ENCODE measurements around the gene NTNG2. TPM values are rescaled to one million over a fixed set of nuclear protein-coding genes. Genes with fewer than 3 reads are reported as not detected.

The NTNG2 gene
- total and polyA plus RNA-seq, 9 of the 15 experiments (the other 6 are each of a cell fraction or from before 2014, with no cell fraction given): 0.01 to 0.11 (median 0.09) TPM; not detected in 6

DNA sequence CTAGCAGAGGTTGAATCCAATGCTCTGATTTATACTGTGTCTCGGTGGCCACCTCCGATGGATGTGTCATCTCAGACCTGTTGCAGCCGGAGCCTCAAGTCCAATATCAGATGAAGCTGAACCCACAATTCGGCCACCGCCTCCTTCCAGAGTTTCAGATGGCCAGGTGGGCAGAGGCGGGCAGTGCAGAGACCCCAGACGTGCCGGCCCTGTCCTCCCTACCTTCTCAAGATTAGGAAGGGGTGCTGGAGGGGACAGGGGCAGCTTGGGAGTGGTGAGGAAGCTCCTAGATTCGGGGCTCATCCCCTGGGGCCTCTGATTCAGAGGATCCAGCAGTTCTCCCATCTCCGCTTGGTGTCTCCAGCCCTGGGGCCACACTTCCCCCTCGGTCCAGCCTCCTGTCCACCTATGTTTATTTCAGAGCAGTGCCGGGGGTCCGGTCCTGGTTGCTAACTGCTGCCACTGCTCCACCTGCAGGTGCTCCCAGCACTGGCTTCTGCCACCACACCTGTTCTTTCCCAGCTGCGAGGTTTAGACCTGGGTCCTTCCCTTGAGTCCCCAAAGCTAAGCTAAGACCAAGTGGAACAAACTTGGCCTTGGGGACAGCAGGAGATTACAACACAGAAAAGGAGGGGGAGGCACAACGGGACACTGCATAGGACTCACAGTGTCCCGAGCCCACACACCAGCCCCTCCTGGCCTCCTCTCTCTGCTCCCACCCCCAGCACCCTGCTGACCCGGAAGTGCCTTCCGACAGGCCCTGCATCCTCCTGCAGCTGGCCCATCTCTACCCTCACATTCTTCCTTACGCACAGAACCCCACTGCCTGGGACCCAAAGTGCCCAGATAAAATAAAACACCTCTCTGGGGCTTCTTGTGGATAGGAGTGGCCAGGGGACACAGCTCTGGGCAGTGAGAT, 81.6 kb downstream of the NTNG2 start:
- intact Hi-C loops (cut with micrococcal nuclease): no loop called here
- peaks cover 25 to 71% of the 10 kb centered on the region in 2 experiments for H3K27me3 ChIP-seq (ENCODE audit: control insufficient read depth in 2 of 2, insufficient read depth in 2 of 2, low read length in 2 of 2)
- BruUV-seq (replicated peaks): no TSS peak

More for the DNA sequence above, 81.6 kb downstream of the NTNG2 start:
- no peaks in the 10 kb centered on the region for H3K36me3 ChIP-seq (ENCODE audit: control insufficient read depth, insufficient read depth, low read length)
- no peak overlapping the region for H3K27ac ChIP-seq (ENCODE audit: extremely low read depth, low read depth, low read length)
- H3K4me3 ChIP-seq: no peak overlapping the region
- CTCF ChIA-PET (ENCODE audit: low intra/inter-chr PET ratio): no interaction called here
- POLR2A ChIA-PET: no interaction called here
- H2AFZ ChIP-seq (ENCODE audit: low read depth, low read length): no peak overlapping the region
- H3K79me2 ChIP-seq (ENCODE audit: control insufficient read depth, insufficient read depth, low read length): no peaks in the 10 kb centered on the region
- TF ChIP-seq ZNF444 (CRISPR knock-in tag; IDR thresholded peaks at IDR 0.05): no peak
- no peak for TF ChIP-seq ZNF764 (CRISPR knock-in tag; IDR thresholded peaks at IDR 0.05; ENCODE audit: low read depth)
- TF ChIP-seq KAT7 (CRISPR knock-in tag; IDR thresholded peaks at IDR 0.05; ENCODE audit: borderline replicate concordance): no peak
- TF ChIP-seq, protein P1, sequence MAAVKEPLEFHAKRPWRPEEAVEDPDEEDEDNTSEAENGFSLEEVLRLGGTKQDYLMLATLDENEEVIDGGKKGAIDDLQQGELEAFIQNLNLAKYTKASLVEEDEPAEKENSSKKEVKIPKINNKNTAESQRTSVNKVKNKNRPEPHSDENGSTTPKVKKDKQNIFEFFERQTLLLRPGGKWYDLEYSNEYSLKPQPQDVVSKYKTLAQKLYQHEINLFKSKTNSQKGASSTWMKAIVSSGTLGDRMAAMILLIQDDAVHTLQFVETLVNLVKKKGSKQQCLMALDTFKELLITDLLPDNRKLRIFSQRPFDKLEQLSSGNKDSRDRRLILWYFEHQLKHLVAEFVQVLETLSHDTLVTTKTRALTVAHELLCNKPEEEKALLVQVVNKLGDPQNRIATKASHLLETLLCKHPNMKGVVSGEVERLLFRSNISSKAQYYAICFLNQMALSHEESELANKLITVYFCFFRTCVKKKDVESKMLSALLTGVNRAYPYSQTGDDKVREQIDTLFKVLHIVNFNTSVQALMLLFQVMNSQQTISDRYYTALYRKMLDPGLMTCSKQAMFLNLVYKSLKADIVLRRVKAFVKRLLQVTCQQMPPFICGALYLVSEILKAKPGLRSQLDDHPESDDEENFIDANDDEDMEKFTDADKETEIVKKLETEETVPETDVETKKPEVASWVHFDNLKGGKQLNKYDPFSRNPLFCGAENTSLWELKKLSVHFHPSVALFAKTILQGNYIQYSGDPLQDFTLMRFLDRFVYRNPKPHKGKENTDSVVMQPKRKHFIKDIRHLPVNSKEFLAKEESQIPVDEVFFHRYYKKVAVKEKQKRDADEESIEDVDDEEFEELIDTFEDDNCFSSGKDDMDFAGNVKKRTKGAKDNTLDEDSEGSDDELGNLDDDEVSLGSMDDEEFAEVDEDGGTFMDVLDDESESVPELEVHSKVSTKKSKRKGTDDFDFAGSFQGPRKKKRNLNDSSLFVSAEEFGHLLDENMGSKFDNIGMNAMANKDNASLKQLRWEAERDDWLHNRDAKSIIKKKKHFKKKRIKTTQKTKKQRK (IDR thresholded peaks at IDR 0.05; ENCODE audit: borderline replicate concordance, low read depth, low read length): no peak
- no peak for TF ChIP-seq ZNF583 (CRISPR knock-in tag; IDR thresholded peaks at IDR 0.05)
- TF ChIP-seq BRD4 (IDR thresholded peaks at IDR 0.05): no peak
- TF ChIP-seq, protein P2, sequence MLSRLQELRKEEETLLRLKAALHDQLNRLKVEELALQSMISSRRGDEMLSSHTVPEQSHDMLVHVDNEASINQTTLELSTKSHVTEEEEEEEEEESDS (CRISPR knock-in tag; IDR thresholded peaks at IDR 0.05): no peak
- TF ChIP-seq E2F3 (CRISPR knock-in tag; IDR thresholded peaks at IDR 0.05): no peak
- TF ChIP-seq, protein P3, sequence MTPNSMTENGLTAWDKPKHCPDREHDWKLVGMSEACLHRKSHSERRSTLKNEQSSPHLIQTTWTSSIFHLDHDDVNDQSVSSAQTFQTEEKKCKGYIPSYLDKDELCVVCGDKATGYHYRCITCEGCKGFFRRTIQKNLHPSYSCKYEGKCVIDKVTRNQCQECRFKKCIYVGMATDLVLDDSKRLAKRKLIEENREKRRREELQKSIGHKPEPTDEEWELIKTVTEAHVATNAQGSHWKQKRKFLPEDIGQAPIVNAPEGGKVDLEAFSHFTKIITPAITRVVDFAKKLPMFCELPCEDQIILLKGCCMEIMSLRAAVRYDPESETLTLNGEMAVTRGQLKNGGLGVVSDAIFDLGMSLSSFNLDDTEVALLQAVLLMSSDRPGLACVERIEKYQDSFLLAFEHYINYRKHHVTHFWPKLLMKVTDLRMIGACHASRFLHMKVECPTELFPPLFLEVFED (CRISPR knock-in tag; conservative IDR thresholded peaks at IDR 0.05): no peak
- no peak for TF ChIP-seq ZBTB8A (IDR thresholded peaks at IDR 0.05; ENCODE audit: partially characterized antibody)
- TF ChIP-seq, protein P4, sequence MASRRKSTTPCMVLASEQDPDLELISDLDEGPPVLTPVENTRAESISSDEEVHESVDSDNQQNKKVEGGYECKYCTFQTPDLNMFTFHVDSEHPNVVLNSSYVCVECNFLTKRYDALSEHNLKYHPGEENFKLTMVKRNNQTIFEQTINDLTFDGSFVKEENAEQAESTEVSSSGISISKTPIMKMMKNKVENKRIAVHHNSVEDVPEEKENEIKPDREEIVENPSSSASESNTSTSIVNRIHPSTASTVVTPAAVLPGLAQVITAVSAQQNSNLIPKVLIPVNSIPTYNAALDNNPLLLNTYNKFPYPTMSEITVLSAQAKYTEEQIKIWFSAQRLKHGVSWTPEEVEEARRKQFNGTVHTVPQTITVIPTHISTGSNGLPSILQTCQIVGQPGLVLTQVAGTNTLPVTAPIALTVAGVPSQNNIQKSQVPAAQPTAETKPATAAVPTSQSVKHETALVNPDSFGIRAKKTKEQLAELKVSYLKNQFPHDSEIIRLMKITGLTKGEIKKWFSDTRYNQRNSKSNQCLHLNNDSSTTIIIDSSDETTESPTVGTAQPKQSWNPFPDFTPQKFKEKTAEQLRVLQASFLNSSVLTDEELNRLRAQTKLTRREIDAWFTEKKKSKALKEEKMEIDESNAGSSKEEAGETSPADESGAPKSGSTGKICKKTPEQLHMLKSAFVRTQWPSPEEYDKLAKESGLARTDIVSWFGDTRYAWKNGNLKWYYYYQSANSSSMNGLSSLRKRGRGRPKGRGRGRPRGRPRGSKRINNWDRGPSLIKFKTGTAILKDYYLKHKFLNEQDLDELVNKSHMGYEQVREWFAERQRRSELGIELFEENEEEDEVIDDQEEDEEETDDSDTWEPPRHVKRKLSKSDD (conservative IDR thresholded peaks at IDR 0.05; ENCODE audit: low read length): no peak
- no peak for TF ChIP-seq ZNF24 (IDR thresholded peaks at IDR 0.05)
- no peak overlapping the region for H3K9ac ChIP-seq (ENCODE audit: insufficient read depth in 1 of 2, low read depth in 2 of 2, low read length in 2 of 2)
- no peak for DNase-seq (ENCODE audit: extremely low read depth in 1 of 4, low spot score in 3 of 4)
- H4K20me1 ChIP-seq (replicated peaks; ENCODE audit: control insufficient read depth, insufficient read depth, low read length): peaks cover 7% of the 10 kb centered on the region; the same call in 1 of the 2 replicates
- H3K4me2 ChIP-seq (ENCODE audit: insufficient read depth, low read length): no peak overlapping the region
- peaks cover 0 to 48% of the 10 kb centered on the region in 2 experiments; a peak in 4 of 5 replicates for H3K4me1 ChIP-seq (replicated peaks in 1 of 2; ENCODE audit: control insufficient read depth in 2 of 2, insufficient read depth in 2 of 2, low read length in 2 of 2)
- ATAC-seq: no peak
- no peak for FAIRE-seq
- H3K9me3 ChIP-seq (replicated peaks; ENCODE audit: control insufficient read depth, insufficient read depth, low read depth, low read length): no peaks in the 10 kb centered on the region
- in situ Hi-C loops (cut with MboI): no loop called here
- WGBS (ENCODE audit: insufficient coverage, low coverage, missing lambda C conversion rate): 13% methylated on average over 16 of the region's 19 CpGs
- no peaks in the 10 kb centered on the region for H3K9me1 ChIP-seq (ENCODE audit: control insufficient read depth, insufficient read depth, low read length)
